ENCODE results near the gene CABP2. TPM values are rescaled to one million over a fixed set of nuclear protein-coding genes. Genes with fewer than 3 reads are reported as not detected.
"Not testable (repeated sequence)": the region's sequence is repeated elsewhere in the genome, so short reads cannot be mapped to it uniquely, and the experiment has no call there.

CABP2 gene
- total RNA-seq, 5 donors from 2014 or later (not counting 1 experiment from before 2014, with no cell fraction given) = not detected

- Histone ChIP-seq H3K27ac (ENCODE audit: low read length) (no peak overlapping the region), H3K4me3 (ENCODE audit: control insufficient read depth in 1 of 2, extremely low read depth in 1 of 2, low read length in 1 of 2) (no peak overlapping the region), H3K36me3 (ENCODE audit: control insufficient read depth in 2 of 2, extremely low read depth in 1 of 2, insufficient read depth in 1 of 2, low read length in 1 of 2) (peaks cover 31 to 89% of the 10 kb centered on the region in 2 donors), H3K27me3 (replicated peaks in 1 of 2; ENCODE audit: control insufficient read depth in 2 of 2, extremely low read depth in 1 of 2, insufficient read depth in 2 of 2, low read length in 1 of 2) (no peaks in the 10 kb centered on the region), H3K9me3 (no peaks in the 10 kb centered on the region), H3K4me1 (ENCODE audit: control insufficient read depth in 1 of 2, extremely low read depth in 1 of 2, insufficient read depth in 2 of 2, low read length in 2 of 2) (peaks cover 9 to 54% of the 10 kb centered on the region in 2 experiments)
- CTCF ChIA-PET = no interaction called here
- H3K4me3 Mint-ChIP-seq = no peak overlapping the region
- H3K4me1 Mint-ChIP-seq = peaks cover 32 to 39% (median 37%) of the 10 kb centered on the region in 3 donors
- H3K9me3 Mint-ChIP-seq = no peaks in the 10 kb centered on the region
- 92% methylated on average over 13 of the region's 15 CpGs for WGBS (ENCODE audit: insufficient coverage)
- no peak for DNase-seq
- POLR2A ChIA-PET = no interaction called here
- ATAC-seq (replicated peaks in 1 of 4) = no peak
- no peaks in the 10 kb centered on the region for H3K27me3 Mint-ChIP-seq
- H3K27ac Mint-ChIP-seq = no peak overlapping the region
- peaks cover 18% of the 10 kb centered on the region for H3K36me3 Mint-ChIP-seq
Measured at GRCh38 chr11:67490727-67491065, 32.5 kb downstream of the CABP2 start.

GRCh38 chr11:67489885-67490726 is 33.1 kb downstream of the CABP2 start:
- no peak for DNase-seq

GRCh38 chr11:67489203-67489884 is 33.9 kb downstream of the CABP2 start:
- Mint-ChIP-seq H3K36me3 (peaks cover 18% of the 10 kb centered on the region), H3K27ac (peak overlapping the region; percentile 76 to 80), H3K9me3 (no peaks in the 10 kb centered on the region), H3K27me3 (no peaks in the 10 kb centered on the region), H3K4me3 (no peak overlapping the region), H3K4me1 (peaks cover 44 to 51% (median 47%) of the 10 kb centered on the region in 3 donors)
- ATAC-seq (replicated peaks in 1 of 4) = no peak
- H3K27ac ChIP-seq (ENCODE audit: low read length) = peak overlapping the region; percentile 59
- H3K36me3 ChIP-seq (ENCODE audit: control insufficient read depth in 2 of 2, extremely low read depth in 1 of 2, insufficient read depth in 1 of 2, low read length in 1 of 2) = peaks cover 23 to 77% of the 10 kb centered on the region in 2 donors
- WGBS (ENCODE audit: insufficient coverage) = 92% methylated on average over 22 of the region's 25 CpGs
- ChIA-PET POLR2A (interaction anchor here in 1 of 2 donors (0.5 kb wide), 1 partner anchor 148 kb away, joined by 5 read pairs; no protein-coding TSS in a partner anchor), CTCF (no interaction called here)
- no peaks in the 10 kb centered on the region for H3K27me3 ChIP-seq (replicated peaks in 1 of 2; ENCODE audit: control insufficient read depth in 2 of 2, extremely low read depth in 1 of 2, insufficient read depth in 2 of 2, low read length in 1 of 2)
- peaks cover 17 to 65% of the 10 kb centered on the region in 2 experiments for H3K4me1 ChIP-seq (ENCODE audit: control insufficient read depth in 1 of 2, extremely low read depth in 1 of 2, insufficient read depth in 2 of 2, low read length in 2 of 2)
- no peak overlapping the region for H3K4me3 ChIP-seq (ENCODE audit: control insufficient read depth in 1 of 2, extremely low read depth in 1 of 2, low read length in 1 of 2)
- no peaks in the 10 kb centered on the region for H3K9me3 ChIP-seq
- DNase-seq = no peak

More at GRCh38 chr11:67489885-67490726, 33.1 kb downstream of the CABP2 start:
- H3K4me3 Mint-ChIP-seq = no peak overlapping the region
- peak overlapping the region; percentile 76 to 80 for H3K27ac Mint-ChIP-seq
- ChIA-PET POLR2A (no interaction called here), CTCF (interaction anchor here in 1 of 2 donors (0.6 kb wide), 1 partner anchor 116 kb away, joined by 4 read pairs; no protein-coding TSS in a partner anchor)
- H3K27me3 ChIP-seq (replicated peaks in 1 of 2; ENCODE audit: control insufficient read depth in 2 of 2, extremely low read depth in 1 of 2, insufficient read depth in 2 of 2, low read length in 1 of 2) = no peaks in the 10 kb centered on the region
- no peaks in the 10 kb centered on the region for H3K9me3 ChIP-seq
- H3K27ac ChIP-seq (ENCODE audit: low read length) = no peak overlapping the region
- H3K36me3 Mint-ChIP-seq = peaks cover 18% of the 10 kb centered on the region
- peaks cover 37 to 43% (median 39%) of the 10 kb centered on the region in 3 donors for H3K4me1 Mint-ChIP-seq
- H3K9me3 Mint-ChIP-seq = no peaks in the 10 kb centered on the region
- WGBS (ENCODE audit: insufficient coverage) = 89% methylated on average over 19 of the region's 23 CpGs
- peaks cover 10 to 57% of the 10 kb centered on the region in 2 experiments for H3K4me1 ChIP-seq (ENCODE audit: control insufficient read depth in 1 of 2, extremely low read depth in 1 of 2, insufficient read depth in 2 of 2, low read length in 2 of 2)
- H3K36me3 ChIP-seq (ENCODE audit: control insufficient read depth in 2 of 2, extremely low read depth in 1 of 2, insufficient read depth in 1 of 2, low read length in 1 of 2) = peaks cover 27 to 84% of the 10 kb centered on the region in 2 donors
- ATAC-seq (replicated peaks in 1 of 4) = no peak
- H3K4me3 ChIP-seq (ENCODE audit: control insufficient read depth in 1 of 2, extremely low read depth in 1 of 2, low read length in 1 of 2) = no peak overlapping the region
- no peaks in the 10 kb centered on the region for H3K27me3 Mint-ChIP-seq

- ChIA-PET POLR2A (interaction anchor here in 1 of 2 donors (0.6 kb wide), 1 partner anchor 20 kb away, joined by 7 read pairs; no protein-coding TSS in a partner anchor), CTCF (interaction anchor here in 1 of 2 donors (0.6 kb wide), 1 partner anchor 35 kb away, joined by 3 read pairs; no protein-coding TSS in a partner anchor)
- Mint-ChIP-seq H3K27ac (peak overlapping the region; percentile 99), H3K4me3 (peak overlapping the region; percentile 70 to 86 (median 70)), H3K9me3 (no peaks in the 10 kb centered on the region), H3K36me3 (peaks cover 18% of the 10 kb centered on the region), H3K27me3 (no peaks in the 10 kb centered on the region), H3K4me1 (peaks cover 65 to 69% (median 67%) of the 10 kb centered on the region in 3 donors)
- Histone ChIP-seq H3K27ac (ENCODE audit: low read length) (peak overlapping the region; percentile 93), H3K4me1 (ENCODE audit: control insufficient read depth in 1 of 2, extremely low read depth in 1 of 2, insufficient read depth in 2 of 2, low read length in 2 of 2) (peaks cover 23 to 80% of the 10 kb centered on the region in 2 experiments), H3K36me3 (ENCODE audit: control insufficient read depth in 2 of 2, extremely low read depth in 1 of 2, insufficient read depth in 1 of 2, low read length in 1 of 2) (peaks cover 19 to 50% of the 10 kb centered on the region in 2 donors), H3K27me3 (replicated peaks in 1 of 2; ENCODE audit: control insufficient read depth in 2 of 2, extremely low read depth in 1 of 2, insufficient read depth in 2 of 2, low read length in 1 of 2) (no peaks in the 10 kb centered on the region), H3K4me3 (ENCODE audit: control insufficient read depth in 1 of 2, extremely low read depth in 1 of 2, low read length in 1 of 2) (peak overlapping the region in 1 of 2 donors; percentile 15), H3K9me3 (no peaks in the 10 kb centered on the region)
- no peak for ATAC-seq (replicated peaks in 1 of 4)
- WGBS (ENCODE audit: insufficient coverage) = 33% methylated on average over 16 of the region's 20 CpGs
- DNase-seq = peak in 1 of 35 experiments; percentile 51
Measured at GRCh38 chr11:67486481-67487195, 36.6 kb downstream of the CABP2 start.

GRCh38 chr11:67485873-67486361 is 37.3 kb downstream of the CABP2 start:
- 5% methylated on average over 3 of the region's 7 CpGs for WGBS (ENCODE audit: insufficient coverage)
- peak in 10 of 35 experiments; percentile 20 to 58 (median 34) for DNase-seq

More at GRCh38 chr11:67485873-67486361, 37.3 kb downstream of the CABP2 start:
- H3K27me3 Mint-ChIP-seq; CTCF ChIA-PET; ATAC-seq (replicated peaks in 1 of 4); H3K9me3 Mint-ChIP-seq; H3K9me3 ChIP-seq; H3K27me3 ChIP-seq (replicated peaks in 1 of 2; ENCODE audit: control insufficient read depth in 2 of 2, extremely low read depth in 1 of 2, insufficient read depth in 2 of 2, low read length in 1 of 2): not testable (repeated sequence)
- Mint-ChIP-seq H3K27ac (peak overlapping the region; percentile 99), H3K36me3 (peaks cover 18% of the 10 kb centered on the region), H3K4me3 (peak overlapping the region; percentile 70 to 86 (median 70)), H3K4me1 (peaks cover 65 to 69% (median 67%) of the 10 kb centered on the region in 3 donors)
- H3K4me1 ChIP-seq (ENCODE audit: control insufficient read depth in 1 of 2, extremely low read depth in 1 of 2, insufficient read depth in 2 of 2, low read length in 2 of 2) = peaks cover 23 to 82% of the 10 kb centered on the region in 2 experiments
- POLR2A ChIA-PET = interaction anchor here in 1 of 2 donors (0.6 kb wide), 3 partner anchors 72 to 867 kb away, joined by 5 to 11 read pairs (median 9); no protein-coding TSS in a partner anchor
- peak overlapping the region; percentile 6 to 15 for H3K4me3 ChIP-seq (ENCODE audit: control insufficient read depth in 1 of 2, extremely low read depth in 1 of 2, low read length in 1 of 2)
- peak overlapping the region; percentile 93 for H3K27ac ChIP-seq (ENCODE audit: low read length)
- peaks cover 15 to 43% of the 10 kb centered on the region in 2 donors for H3K36me3 ChIP-seq (ENCODE audit: control insufficient read depth in 2 of 2, extremely low read depth in 1 of 2, insufficient read depth in 1 of 2, low read length in 1 of 2)
